Activated CD8-positive, alpha-beta T cell treated with anti-CD3 and anti-CD28 coated beads, Interleukin-2, amount 10 ng/mL, durations not matched to agents 7 days and 5 days (primary cell): Measurements from ENCODE around the gene SMG6. TPM values are rescaled to one million over a fixed set of nuclear protein-coding genes. Genes with fewer than 3 reads are reported as not detected.
A peak's percentile ranks its signal among the peaks of the same experiment; 100 is the strongest.
"Not testable (repeated sequence)": the region's sequence is repeated elsewhere in the genome, so short reads cannot be mapped to it uniquely, and the experiment has no call there.

Experiments used
- ATAC-seq: fragments of 150-1000 bp; cut with Tn5 transposase; one replicate; pipeline ENCODE4 v1.10.0; 2021; ENCODE audit warnings: moderate library complexity
- CTCF ChIA-PET: fragments of 350-600 bp; sonication (Branson Sonifier 250); formaldehyde crosslinking; loops from one replicate; lab custom pipeline; 2021; ENCODE audit warnings: antibody characterized with exemption; lab: Charles Lee
- POLR2A ChIA-PET: fragments of 350-600 bp; sonication (Branson Sonifier 250); formaldehyde crosslinking; loops from one replicate; lab custom pipeline; 2021; ENCODE audit warnings: antibody characterized with exemption; lab: Charles Lee
- DNase-seq: peaks from one replicate; pipeline ENCODE4 v3.0.0-alpha.2; 2020
- H3K27ac Mint-ChIP-seq: one replicate; pipeline ENCODE4 v1.8.0; 2021; ENCODE audit warnings: mild to moderate bottlenecking, mixed read lengths
- H3K27me3 Mint-ChIP-seq: one replicate; pipeline ENCODE4 v1.8.0; 2021; ENCODE audit warnings: low read depth, mixed read lengths
- H3K36me3 Mint-ChIP-seq: one replicate; pipeline ENCODE4 v1.8.0; 2021; ENCODE audit warnings: low read depth, mixed read lengths
- H3K4me1 Mint-ChIP-seq: one replicate; pipeline ENCODE4 v1.8.0; 2021; ENCODE audit warnings: low read depth, mixed read lengths
- H3K4me3 Mint-ChIP-seq: one replicate; pipeline ENCODE4 v1.8.0; 2021; ENCODE audit warnings: mild to moderate bottlenecking, mixed read lengths
- H3K9me3 Mint-ChIP-seq: one replicate; pipeline ENCODE4 v1.8.0; 2022; ENCODE audit warnings: mixed read lengths; ENCODE audit not compliant: insufficient read depth
- total RNA-seq, 2 experiments: library from RNA; stranded (reverse); gene quantifications; one replicate each; pipeline ENCODE4 v1.2.3, GENCODE V29; 2021

Gene SMG6
- total RNA-seq, 2 experiments from 2014 or later, result 49.8 to 55.9 TPM

- H3K4me1 Mint-ChIP-seq, result peaks cover 76% of the 10 kb centered on the region
- POLR2A ChIA-PET, result interaction anchor here (0.5 to 3.3 kb wide), 5 partner anchors 9 to 396 kb away, joined by 3 to 12 read pairs (median 4); no protein-coding TSS in a partner anchor
- ATAC-seq, result peak; percentile 80
- H3K27ac Mint-ChIP-seq, result peak overlapping the region; percentile 85
- peak; percentile 71 for DNase-seq
- H3K36me3 Mint-ChIP-seq, result peaks cover 61% of the 10 kb centered on the region
- peak overlapping the region; percentile 26 for H3K4me3 Mint-ChIP-seq
- no peaks in the 10 kb centered on the region for H3K9me3 Mint-ChIP-seq
- CTCF ChIA-PET, result interaction anchor here (0.6 to 2.2 kb wide), 9 partner anchors 9 to 210 kb away, joined by 3 to 22 read pairs (median 4); no protein-coding TSS in a partner anchor
- no peaks in the 10 kb centered on the region for H3K27me3 Mint-ChIP-seq
Observed at GRCh38 chr17:2275722-2276121, 27.9 kb downstream of the SMG6 start.

GRCh38 chr17:2274414-2274813, 29.2 kb downstream of the SMG6 start:
- peak overlapping the region; percentile 10 for H3K27ac Mint-ChIP-seq
- H3K36me3 Mint-ChIP-seq, result peaks cover 66% of the 10 kb centered on the region
- CTCF ChIA-PET, result no interaction called here

GRCh38 chr17:2271985-2272702, 31.4 kb downstream of the SMG6 start:
- Mint-ChIP-seq H3K4me1 (peaks cover 79% of the 10 kb centered on the region), H3K4me3 (no peak overlapping the region), H3K27ac (peak overlapping the region; percentile 79), H3K36me3 (peaks cover 63% of the 10 kb centered on the region), H3K9me3 (no peaks in the 10 kb centered on the region), H3K27me3 (no peaks in the 10 kb centered on the region)
- ChIA-PET POLR2A (interaction anchor here (1.0 kb wide), 1 partner anchor 186 kb away, joined by 3 read pairs; no protein-coding TSS in a partner anchor), CTCF (interaction anchor here (1.0 to 1.8 kb wide), 6 partner anchors 9 to 217 kb away, joined by 3 to 6 read pairs (median 4); partner anchors contain the start of gene HIC1)
- no peak for DNase-seq
- ATAC-seq, result peak; percentile 10

More at GRCh38 chr17:2274414-2274813, 29.2 kb downstream of the SMG6 start:
- DNase-seq, result no peak
- H3K9me3 Mint-ChIP-seq, result no peaks in the 10 kb centered on the region
- POLR2A ChIA-PET, result no interaction called here
- no peak for ATAC-seq
- H3K27me3 Mint-ChIP-seq, result no peaks in the 10 kb centered on the region
- H3K4me1 Mint-ChIP-seq, result peaks cover 82% of the 10 kb centered on the region
- no peak overlapping the region for H3K4me3 Mint-ChIP-seq

GRCh38 chr17:2267354-2267753, 36.2 kb downstream of the SMG6 start:
- Mint-ChIP-seq H3K4me3 (peak overlapping the region; percentile 74), H3K27ac (peak overlapping the region; percentile 99), H3K4me1 (peaks cover 85% of the 10 kb centered on the region), H3K9me3 (no peaks in the 10 kb centered on the region), H3K36me3 (peaks cover 64% of the 10 kb centered on the region), H3K27me3 (no peaks in the 10 kb centered on the region)
- no peak for ATAC-seq
- ChIA-PET CTCF (interaction anchor here (0.8 to 12.2 kb wide), 9 partner anchors 9 to 211 kb away, joined by 3 to 145 read pairs (median 7); partner anchors contain the start of gene HIC1), POLR2A (interaction anchor here (1.3 to 6.9 kb wide), 8 partner anchors 9 to 213 kb away, joined by 3 to 97 read pairs (median 8); partner anchors contain the start of gene HIC1)
- no peak for DNase-seq

GRCh38 chr17:2266865-2267228, 36.7 kb downstream of the SMG6 start:
- Mint-ChIP-seq H3K9me3 (no peaks in the 10 kb centered on the region), H3K27ac (peak overlapping the region; percentile 99), H3K36me3 (peaks cover 64% of the 10 kb centered on the region), H3K27me3 (no peaks in the 10 kb centered on the region), H3K4me1 (peaks cover 85% of the 10 kb centered on the region), H3K4me3 (peak overlapping the region; percentile 74)
- CTCF ChIA-PET, result interaction anchor here (1.2 to 12.2 kb wide), 7 partner anchors 9 to 210 kb away, joined by 3 to 145 read pairs (median 17); partner anchors contain the start of gene HIC1
- peak; percentile 15 for ATAC-seq
- DNase-seq, result no peak
- POLR2A ChIA-PET, result interaction anchor here (1.0 to 6.9 kb wide), 10 partner anchors 9 to 212 kb away, joined by 3 to 97 read pairs (median 6); partner anchors contain the start of genes HIC1, SMG6 and SRR

GRCh38 chr17:2266045-2266864, 37.3 kb downstream of the SMG6 start:
- Mint-ChIP-seq H3K27me3 (no peaks in the 10 kb centered on the region), H3K9me3 (no peaks in the 10 kb centered on the region), H3K4me1 (peaks cover 88% of the 10 kb centered on the region), H3K27ac (peak overlapping the region; percentile 99), H3K36me3 (peaks cover 68% of the 10 kb centered on the region), H3K4me3 (peak overlapping the region; percentile 74)
- ChIA-PET CTCF (interaction anchor here (1.2 to 12.2 kb wide), 9 partner anchors 8 to 210 kb away, joined by 3 to 145 read pairs (median 17); partner anchors contain the start of gene HIC1), POLR2A (interaction anchor here (1.0 to 6.9 kb wide), 13 partner anchors 9 to 212 kb away, joined by 3 to 97 read pairs (median 4); partner anchors contain the start of genes HIC1, SMG6 and SRR)
- peak; percentile 96 for DNase-seq
- ATAC-seq, result peak; percentile 82

- H3K4me3 Mint-ChIP-seq, result peak overlapping the region; percentile 74
- peaks cover 87% of the 10 kb centered on the region for H3K4me1 Mint-ChIP-seq
- not testable (repeated sequence) for DNase-seq, ATAC-seq, H3K27me3 Mint-ChIP-seq, H3K9me3 Mint-ChIP-seq
- POLR2A ChIA-PET, result interaction anchor here (0.6 to 6.9 kb wide), 7 partner anchors 12 to 356 kb away, joined by 3 to 97 read pairs (median 4); partner anchors contain the start of gene HIC1
- peaks cover 70% of the 10 kb centered on the region for H3K36me3 Mint-ChIP-seq
- CTCF ChIA-PET, result interaction anchor here (0.6 to 12.2 kb wide), 8 partner anchors 11 to 603 kb away, joined by 3 to 145 read pairs (median 19); partner anchors contain the start of gene HIC1
- peak overlapping the region; percentile 99 for H3K27ac Mint-ChIP-seq
Observed at GRCh38 chr17:2265166-2265565, 38.4 kb downstream of the SMG6 start.

GRCh38 chr17:2264067-2264860, 39.3 kb downstream of the SMG6 start:
- POLR2A ChIA-PET, result interaction anchor here (0.8 to 6.9 kb wide), 8 partner anchors 11 to 211 kb away, joined by 3 to 97 read pairs (median 6); partner anchors contain the start of genes HIC1 and TSR1
- DNase-seq, result no peak
- H3K9me3 Mint-ChIP-seq, result no peaks in the 10 kb centered on the region
- no peaks in the 10 kb centered on the region for H3K27me3 Mint-ChIP-seq
- peaks cover 66% of the 10 kb centered on the region for H3K36me3 Mint-ChIP-seq
- ATAC-seq, result no peak
- CTCF ChIA-PET, result interaction anchor here (0.6 to 12.2 kb wide), 8 partner anchors 10 to 227 kb away, joined by 3 to 145 read pairs (median 19); partner anchors contain the start of gene HIC1
- peak overlapping the region; percentile 99 for H3K27ac Mint-ChIP-seq
- H3K4me1 Mint-ChIP-seq, result peaks cover 86% of the 10 kb centered on the region
- peak overlapping the region; percentile 74 for H3K4me3 Mint-ChIP-seq

GRCh38 chr17:2263183-2264066, 40.2 kb downstream of the SMG6 start:
- H3K4me3 Mint-ChIP-seq, result peak overlapping the region; percentile 74
- H3K9me3 Mint-ChIP-seq, result no peaks in the 10 kb centered on the region
- peaks cover 73% of the 10 kb centered on the region for H3K36me3 Mint-ChIP-seq
- ChIA-PET POLR2A (interaction anchor here (0.8 to 6.9 kb wide), 7 partner anchors 10 to 210 kb away, joined by 3 to 97 read pairs (median 6); partner anchors contain the start of genes HIC1 and TSR1), CTCF (interaction anchor here (0.8 to 12.2 kb wide), 7 partner anchors 9 to 207 kb away, joined by 3 to 145 read pairs (median 21); partner anchors contain the start of gene HIC1)
- ATAC-seq, result no peak
- no peak for DNase-seq
- peaks cover 93% of the 10 kb centered on the region for H3K4me1 Mint-ChIP-seq
- H3K27ac Mint-ChIP-seq, result peak overlapping the region; percentile 99
- no peaks in the 10 kb centered on the region for H3K27me3 Mint-ChIP-seq
